Frontal cortex (tissue), 4 donors: Measurements from ENCODE around the gene ZNF316. TPM values are rescaled to one million over a fixed set of nuclear protein-coding genes. Genes with fewer than 3 reads are reported as not detected.
A peak's percentile ranks its signal among the peaks of the same experiment; 100 is the strongest.

ENCODE experiments used
- DNase-seq, 2 donors: peaks; one replicate each; pipeline ENCODE4 v3.0.0; 2012; ENCODE audit warnings: low spot score in 2 of 2
- FAIRE-seq: peaks from 2 replicates; lab custom pipeline; 2012; peaks lifted over from hg19 to GRCh38; lab: Jason Lieb, UNC
- total RNA-seq: library from RNA; depleted of rRNA; stranded (reverse); fragments of >200 nt; gene quantifications from one replicate; pipeline ENCODE4 v1.2.3, GENCODE V29; 2014
- donor health status: control.
- donor health status: control.
- donor health status: control.

Gene ZNF316
- total RNA-seq, 1 donor from 2014 or later = 15.5 TPM

DNA sequence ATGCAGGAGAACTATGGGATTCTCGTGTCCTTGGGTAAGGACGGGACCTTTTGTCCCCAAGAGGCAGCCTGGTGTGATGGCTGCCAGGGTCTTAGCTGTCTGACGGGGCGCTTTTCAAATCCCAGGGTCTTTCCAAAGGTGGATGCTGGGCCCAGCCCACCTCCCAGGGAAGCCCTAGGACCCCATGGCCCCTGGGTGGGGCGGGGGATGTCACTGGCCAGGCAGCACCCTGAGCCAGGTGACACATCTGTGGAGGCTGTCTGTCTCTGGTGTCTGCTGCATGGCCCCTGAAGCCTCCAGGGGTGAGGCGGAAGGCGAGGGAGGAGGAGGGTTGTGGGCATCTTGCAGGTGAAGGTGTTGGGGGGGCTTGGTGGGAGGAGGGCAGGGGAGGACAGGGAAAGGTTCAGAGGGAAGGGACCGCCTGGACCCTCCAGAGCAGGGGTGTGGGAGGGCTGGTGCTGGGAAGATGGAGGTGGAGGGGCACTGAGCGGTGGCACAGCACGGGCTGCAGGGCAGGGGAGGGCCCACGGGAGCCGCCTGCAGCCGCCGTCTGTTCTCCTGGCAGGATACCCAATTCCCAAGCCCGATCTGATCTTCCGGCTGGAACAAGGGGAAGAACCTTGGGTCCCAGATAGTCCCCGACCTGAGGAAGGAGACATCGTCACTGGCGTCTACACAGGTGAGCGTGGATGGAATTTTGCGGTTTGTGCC lies 7.0 kb downstream of the ZNF316 start:
- FAIRE-seq (no peak), DNase-seq (no peak)

DNA sequence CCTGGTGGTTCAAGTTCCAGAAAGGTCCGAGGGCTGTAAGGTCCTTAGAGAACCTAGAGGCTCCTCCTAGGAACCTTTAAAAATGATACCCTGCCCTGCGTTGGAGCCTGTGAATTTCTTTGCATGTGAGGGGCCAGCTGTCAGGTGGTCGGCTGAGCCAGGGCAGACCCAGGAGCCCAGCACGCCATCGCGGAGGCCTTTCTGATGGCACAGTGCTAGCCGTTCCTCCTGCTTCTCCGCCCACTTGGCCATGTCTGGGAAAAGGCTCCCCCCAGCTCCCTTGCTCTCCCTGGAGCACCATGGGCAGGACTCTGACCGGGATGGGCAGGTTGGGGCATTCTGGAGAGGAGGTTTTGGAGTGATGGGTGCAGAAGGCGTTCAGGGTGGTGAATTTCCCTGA lies 7.6 kb downstream of the ZNF316 start:
- DNase-seq = no peak
- FAIRE-seq = no peak

DNA sequence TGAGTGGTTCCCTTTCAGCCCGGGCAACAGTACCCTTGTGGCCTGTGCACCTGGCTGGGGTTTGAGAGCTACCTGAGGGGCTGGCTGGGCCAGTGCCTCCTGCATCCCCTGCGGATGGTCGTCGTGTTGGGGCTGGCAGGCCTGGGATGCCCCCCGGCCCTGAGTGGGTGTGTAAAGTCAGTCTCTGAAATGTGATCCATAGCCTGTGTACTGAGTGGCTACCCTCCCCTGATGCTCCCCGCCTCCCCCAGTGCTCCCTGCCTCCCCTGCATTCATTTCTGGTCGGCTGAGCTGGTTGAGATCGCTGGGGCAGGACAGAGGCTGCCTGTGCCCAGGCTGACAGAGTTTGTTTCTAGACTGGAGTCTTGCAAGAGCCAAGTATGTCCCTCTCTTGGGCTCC lies 9.3 kb downstream of the ZNF316 start:
- FAIRE-seq (no peak), DNase-seq (no peak)

GRCh38 chr7:6647080-6647479 lies 10.0 kb downstream of the ZNF316 start:
- FAIRE-seq = no peak
- no peak for DNase-seq

DNA sequence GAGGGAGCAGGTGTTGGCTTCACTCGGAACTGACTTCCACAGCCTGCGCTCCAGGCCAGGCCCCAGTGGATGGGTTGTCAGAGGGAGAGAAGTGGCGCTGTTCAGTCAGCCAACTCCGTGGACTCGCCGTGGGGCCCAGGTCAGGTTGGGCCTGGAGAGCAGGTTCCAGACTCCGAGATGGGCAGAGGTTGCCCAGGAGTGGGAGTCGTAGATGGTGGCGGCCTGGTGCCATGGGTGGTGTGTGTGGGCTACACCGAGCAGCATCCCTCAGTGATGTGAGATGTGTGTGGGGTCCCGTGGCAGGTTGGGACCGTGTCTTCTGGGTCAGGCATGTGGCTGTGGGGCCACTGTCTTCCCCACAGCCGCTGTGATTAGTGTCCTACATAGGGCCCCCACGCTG lies 10.4 kb downstream of the ZNF316 start:
- FAIRE-seq = no peak
- DNase-seq = no peak

- DNase-seq (no peak), FAIRE-seq (no peak)
Observed at GRCh38 chr7:6648066-6648814, 11.1 kb downstream of the ZNF316 start.

- DNase-seq (no peak), FAIRE-seq (no peak)
Observed at GRCh38 chr7:6648815-6649104, 11.6 kb downstream of the ZNF316 start.

- DNase-seq = no peak
- no peak for FAIRE-seq
Observed at GRCh38 chr7:6649241-6649961, 12.3 kb downstream of the ZNF316 start.

GRCh38 chr7:6650086-6650485 lies 13.0 kb downstream of the ZNF316 start:
- FAIRE-seq = no peak

GRCh38 chr7:6650521-6651011 lies 13.4 kb downstream of the ZNF316 start:
- DNase-seq = no peak
- no peak for FAIRE-seq

More at GRCh38 chr7:6650086-6650485, 13.0 kb downstream of the ZNF316 start:
- DNase-seq = no peak

- FAIRE-seq (no peak), DNase-seq (no peak)
Observed at GRCh38 chr7:6651851-6652445, 14.8 kb downstream of the ZNF316 start.

DNA sequence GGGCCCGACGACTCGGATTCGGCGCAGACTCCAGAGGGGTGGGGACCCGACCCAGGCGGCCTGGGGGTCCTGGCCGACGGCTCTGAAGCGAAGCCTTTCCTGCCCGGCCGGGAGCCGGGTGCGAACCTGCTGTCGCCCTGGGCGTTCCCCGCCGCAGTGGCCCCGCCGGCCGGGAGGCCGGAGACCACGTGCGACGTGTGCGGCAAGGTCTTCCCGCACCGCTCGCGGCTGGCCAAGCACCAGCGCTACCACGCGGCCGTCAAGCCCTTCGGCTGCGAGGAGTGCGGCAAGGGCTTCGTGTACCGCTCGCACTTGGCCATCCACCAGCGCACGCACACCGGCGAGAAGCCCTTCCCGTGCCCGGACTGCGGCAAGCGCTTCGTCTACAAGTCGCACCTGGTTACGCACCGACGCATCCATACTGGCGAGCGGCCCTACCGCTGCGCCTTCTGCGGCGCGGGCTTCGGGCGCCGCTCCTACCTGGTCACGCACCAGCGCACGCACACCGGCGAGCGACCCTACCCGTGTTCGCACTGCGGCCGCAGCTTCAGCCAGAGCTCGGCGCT lies 15.4 kb downstream of the ZNF316 start:
- no peak for FAIRE-seq
- DNase-seq = no peak

- DNase-seq (peak; percentile 25 to 26), FAIRE-seq (no peak)
Observed at GRCh38 chr7:6653071-6654003, 16.2 kb downstream of the ZNF316 start.

DNA sequence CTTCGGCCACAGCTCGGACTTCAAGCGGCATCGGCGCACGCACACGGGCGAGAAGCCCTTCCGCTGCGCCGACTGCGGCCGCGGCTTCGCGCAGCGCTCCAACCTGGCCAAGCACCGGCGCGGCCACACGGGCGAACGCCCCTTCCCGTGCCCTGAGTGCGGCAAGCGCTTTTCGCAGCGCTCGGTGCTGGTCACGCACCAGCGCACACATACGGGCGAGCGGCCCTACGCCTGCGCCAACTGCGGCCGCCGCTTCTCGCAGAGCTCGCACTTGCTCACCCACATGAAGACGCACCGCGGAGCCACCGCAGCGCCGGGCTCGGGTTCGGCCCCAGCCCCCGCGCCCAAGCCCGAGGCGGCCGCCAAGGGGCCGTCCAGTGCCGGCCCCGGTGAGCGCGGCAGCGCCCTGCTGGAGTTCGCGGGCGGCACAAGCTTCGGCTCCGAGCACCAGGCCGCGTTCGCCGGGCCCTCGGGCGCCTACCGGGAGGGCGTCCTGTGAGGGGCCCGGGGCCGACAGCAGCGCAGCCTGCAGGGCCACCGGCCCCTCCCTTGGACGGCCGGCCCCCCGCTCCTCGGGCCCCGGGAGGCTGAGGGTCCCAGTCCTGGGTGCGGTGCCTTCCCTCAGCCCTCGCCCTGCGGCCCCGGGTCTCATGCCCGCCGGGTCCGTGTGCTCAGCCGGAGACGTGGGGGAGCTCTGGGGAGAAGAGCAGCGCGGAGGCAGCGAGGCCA lies 17.2 kb downstream of the ZNF316 start:
- no peak for FAIRE-seq
- DNase-seq = peak in 1 of 2 donors; percentile 12

- FAIRE-seq (no peak), DNase-seq (peak; percentile 12 to 38)
Observed at GRCh38 chr7:6654842-6655610, 17.9 kb downstream of the ZNF316 start.

- FAIRE-seq (no peak), DNase-seq (peak; percentile 13 to 22)
Observed at GRCh38 chr7:6655636-6656385, 18.7 kb downstream of the ZNF316 start.

DNA sequence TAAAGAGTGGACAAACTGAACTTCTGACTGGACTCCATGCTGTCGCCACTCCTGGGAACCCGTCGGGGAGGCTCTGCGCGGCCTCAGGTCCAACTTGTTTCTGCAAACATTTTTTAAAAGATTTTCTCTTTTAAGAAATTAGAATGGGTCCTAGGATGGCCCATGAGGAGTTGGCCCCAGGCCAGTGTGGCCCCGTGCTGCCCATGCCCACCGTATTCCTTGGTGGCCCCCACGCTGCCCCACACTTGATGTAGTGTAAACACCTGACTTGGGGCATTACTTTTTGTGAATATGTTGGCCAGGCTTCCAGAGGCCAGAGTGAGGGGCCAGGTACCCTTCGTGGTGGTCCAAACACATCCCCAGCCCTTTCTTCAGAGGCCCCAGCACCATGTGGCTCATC lies 19.3 kb downstream of the ZNF316 start:
- no peak for FAIRE-seq
- DNase-seq = no peak
